ENCODE results near the gene CCDC69. TPM values are rescaled to one million over a fixed set of nuclear protein-coding genes. Genes with fewer than 3 reads are reported as not detected.

The CCDC69 gene
- total and polyA plus RNA-seq, 2 of the 8 experiments (the other 6 are each of a cell fraction or from before 2014, with no cell fraction given): 8.4 to 10.8 TPM

DNA sequence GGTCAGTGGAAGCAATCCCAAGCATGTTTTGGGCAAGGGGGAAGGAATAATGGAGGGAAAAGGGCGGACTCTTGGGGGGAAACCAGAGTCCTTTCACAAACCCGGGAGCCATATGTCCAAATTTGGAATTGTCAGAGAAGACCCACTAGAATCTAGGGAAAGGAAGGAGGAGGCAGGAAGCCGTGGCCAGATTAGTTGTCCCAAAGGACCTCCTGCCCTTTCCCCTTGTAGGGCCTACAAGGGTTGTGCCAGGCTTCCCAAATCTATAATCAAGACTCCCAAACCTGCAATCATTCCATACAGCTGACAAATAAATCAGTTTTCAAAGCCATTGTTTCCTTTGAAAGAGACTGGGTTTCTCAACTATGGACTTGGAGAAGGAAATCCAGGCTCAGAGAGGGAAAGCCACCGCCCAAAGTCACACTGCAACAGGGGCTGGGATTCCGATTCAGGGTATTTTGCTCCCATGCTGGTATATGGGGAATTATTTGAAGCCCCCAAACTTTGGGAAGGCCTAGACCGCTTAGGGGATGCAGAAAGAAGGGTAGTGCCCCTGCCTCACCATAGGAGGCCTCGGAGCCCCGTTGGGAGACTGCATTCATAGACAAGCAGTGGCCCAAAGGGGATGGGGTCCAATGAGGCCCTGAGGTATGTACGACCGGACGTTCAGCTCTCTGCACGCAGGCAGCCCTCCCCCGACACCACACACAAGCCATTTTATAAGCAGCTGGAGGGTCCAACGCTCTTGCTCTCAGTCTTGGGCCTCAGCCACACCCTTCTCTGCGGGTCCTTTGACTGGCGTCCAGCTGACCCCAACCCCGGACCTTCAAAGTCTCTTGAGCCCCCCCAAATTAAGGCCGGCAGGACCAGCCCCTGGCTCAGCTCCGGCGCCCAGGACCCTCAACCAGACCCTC is 67.1 kb downstream of the CCDC69 start:
- Histone ChIP-seq H2BK12ac (ENCODE audit: low read depth, low read length) (0 out of 2 replicates have a peak overlapping the region, but pooled peaks have one; percentile 39), H2BK120ac (replicated peaks; ENCODE audit: low read depth, low read length) (no peak overlapping the region), H3K36me3 (ENCODE audit: control insufficient read depth in 2 of 4, insufficient read depth in 4 of 4, low read length in 3 of 4) (no peaks in the 10 kb centered on the region), H3K4me2 (ENCODE audit: insufficient read depth in 1 of 2, low read depth in 2 of 2, low read length in 2 of 2) (peak overlapping the region; percentile 76 to 80), H3K23ac (ENCODE audit: insufficient read length) (no peak overlapping the region), H3K23me2 (ENCODE audit: low read depth, low read length) (peaks cover 11% of the 10 kb centered on the region), H3K4ac (replicated peaks; ENCODE audit: insufficient read length, low read depth, low read length) (no peak overlapping the region), H3K9ac (replicated peaks in 1 of 4; ENCODE audit: extremely low read depth in 1 of 4, low read depth in 3 of 4, low read length in 3 of 4) (peak overlapping the region in 3 of 4 experiments; percentile 38 to 58 (median 42); a peak in 6 of 7 replicates), H3K18ac (ENCODE audit: extremely low read depth, low read length) (peak overlapping the region; percentile 97), H2AFZ (ENCODE audit: low read length) (no peak overlapping the region), H3K79me2 (ENCODE audit: control insufficient read depth in 1 of 2, insufficient read depth in 2 of 2, low read length in 2 of 2) (peaks cover 0 to 10% of the 10 kb centered on the region in 2 experiments; a peak in 2 of 4 replicates), H3K79me1 (ENCODE audit: low read depth, low read length) (no peaks in the 10 kb centered on the region; the same call in 1 of the 2 replicates), H4K5ac (ENCODE audit: insufficient read length, low read depth, low read length) (no peak overlapping the region), H3K4me1 (replicated peaks in 1 of 4; ENCODE audit: control insufficient read depth in 3 of 4, insufficient read depth in 4 of 4, low read length in 3 of 4) (peaks cover 0 to 16% (median 11%) of the 10 kb centered on the region in 4 experiments; a peak in 5 of 7 replicates), H3K9me3 (ENCODE audit: insufficient read depth in 2 of 2, low read depth in 1 of 2, low read length in 1 of 2) (no peaks in the 10 kb centered on the region), H2BK15ac (ENCODE audit: low read length) (no peak overlapping the region), H3K27ac (ENCODE audit: low read depth, low read length) (no peak overlapping the region), H2BK20ac (ENCODE audit: low read length) (0 out of 2 replicates have a peak overlapping the region, but pooled peaks have one; percentile 32), H4K91ac (replicated peaks; ENCODE audit: insufficient read length, low read length) (peak overlapping the region; percentile 40), H3K14ac (ENCODE audit: insufficient read length) (no peak overlapping the region), H3K27me3 (replicated peaks in 1 of 4; ENCODE audit: control insufficient read depth in 3 of 4, extremely low read depth in 1 of 4, insufficient read depth in 3 of 4, low read length in 3 of 4) (peaks cover 0 to 2% (median 1%) of the 10 kb centered on the region in 4 experiments; a peak in 2 of 7 replicates), H3K56ac (replicated peaks; ENCODE audit: insufficient read length, low read depth, low read length) (no peak overlapping the region), H2AK5ac (ENCODE audit: low read depth, low read length) (no peak overlapping the region), H4K20me1 (replicated peaks in 1 of 2; ENCODE audit: control insufficient read depth in 1 of 2, insufficient read depth in 2 of 2, low read length in 2 of 2) (peaks cover 0 to 4% of the 10 kb centered on the region in 2 experiments), H2BK5ac (ENCODE audit: low read depth, low read length) (no peak overlapping the region), H3K4me3 (ENCODE audit: extremely low read depth in 1 of 4, insufficient read depth in 2 of 4, low read depth in 3 of 4, low read length in 4 of 4) (peak overlapping the region; percentile 44 to 81 (median 72)), H4K8ac (ENCODE audit: extremely low read depth, insufficient read depth, low read length) (peak overlapping the region; percentile 85)
- DNase-seq (ENCODE audit: low read depth in 1 of 2, low spot score in 2 of 2): peak in 1 of 2 experiments; percentile 54
- CTCF ChIA-PET (ENCODE audit: partially characterized antibody): interaction anchor here (0.7 to 20.0 kb wide), 8 partner anchors 9 to 107 kb away, joined by 3 to 810 read pairs (median 4); no protein-coding TSS in a partner anchor
- 0 out of 2 replicates have a peak, but pooled peaks have one; percentile 15 for TF ChIP-seq PHF8 (conservative IDR thresholded peaks at IDR 0.05; ENCODE audit: low read depth, low read length)
- TF ChIP-seq, protein P1, sequence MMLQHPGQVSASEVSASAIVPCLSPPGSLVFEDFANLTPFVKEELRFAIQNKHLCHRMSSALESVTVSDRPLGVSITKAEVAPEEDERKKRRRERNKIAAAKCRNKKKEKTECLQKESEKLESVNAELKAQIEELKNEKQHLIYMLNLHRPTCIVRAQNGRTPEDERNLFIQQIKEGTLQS (IDR thresholded peaks at IDR 0.05; ENCODE audit: insufficient read depth, low read depth, low read length): no peak
- no peak for FAIRE-seq
- POLR2A ChIA-PET (ENCODE audit: partially characterized antibody): interaction anchor here (0.7 to 1.8 kb wide), 12 partner anchors 8 to 96 kb away, joined by 3 to 11 read pairs (median 3); partner anchors contain the start of gene GM2A
- 40% methylated on average over 16 of the region's 20 CpGs; no CpG with 5 or more reads in 1 of the 2 experiments for WGBS, 2 experiments (ENCODE audit: extremely low coverage in 1 of 2, insufficient coverage in 1 of 2, insufficient read length in 1 of 2, insufficient replicate concordance in 2 of 2, low coverage in 1 of 2, low lambda C conversion rate in 2 of 2, missing lambda C conversion rate in 1 of 2)
